GM10248 (cell line): ENCODE results near the gene GABRG3.

Experiments used
- CTCF ChIA-PET: fragments of 300-600 bp; sonication (Branson Sonifier 250); formaldehyde crosslinking; extraction: SDS; loops from one replicate; lab custom pipeline; 2021; ENCODE audit warnings: antibody characterized with exemption; lab: Yijun Ruan, JAX
- POLR2A ChIA-PET: fragments of 350-650 bp; sonication (Branson Sonifier 250); formaldehyde crosslinking; extraction: SDS; loops from one replicate; lab custom pipeline; 2020; ENCODE audit warnings: antibody characterized with exemption; lab: Yijun Ruan, JAX
- DNase-seq: peaks from one replicate; pipeline ENCODE4 v3.0.0; 2012; ENCODE audit errors: extremely low spot score
- CTCF ChIP-seq: IDR thresholded peaks from 2 replicates; pipeline ENCODE4 v1.5.1; 2012; ENCODE audit warnings: mild to moderate bottlenecking, low read depth; ENCODE audit errors: extremely low read depth, missing control alignments, control extremely low read depth

GABRG3 gene

GRCh38 chr15:27292641-27293040 is 321.7 kb downstream of the GABRG3 start:
- ChIA-PET CTCF (no interaction called here), POLR2A (no interaction called here)
- no peak for DNase-seq
- no peak for TF ChIP-seq CTCF

DNA sequence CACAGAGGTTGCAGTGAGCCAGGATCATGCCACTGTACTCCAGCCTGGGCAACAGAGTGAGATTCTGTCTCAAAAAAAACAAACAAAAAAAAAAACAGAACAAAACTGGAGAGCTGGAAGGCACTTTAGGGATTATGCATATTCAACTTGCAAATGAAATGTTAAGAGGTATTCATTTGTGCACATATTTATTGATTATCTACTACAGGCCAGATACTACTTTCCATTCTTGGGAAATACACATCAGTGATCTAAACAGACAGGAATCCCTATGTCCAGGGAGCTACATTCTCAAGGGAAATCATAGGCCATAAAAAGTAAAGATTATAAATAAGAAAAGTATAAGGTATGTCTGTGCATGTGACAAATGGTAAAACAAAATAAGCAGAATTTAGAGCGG is 322.6 kb downstream of the GABRG3 start:
- POLR2A ChIA-PET, result no interaction called here
- no peak for DNase-seq
- CTCF ChIA-PET, result no interaction called here
- TF ChIP-seq CTCF, result no peak

GRCh38 chr15:27317736-27318135 is 346.8 kb downstream of the GABRG3 start:
- DNase-seq, result no peak
- TF ChIP-seq CTCF, result no peak
- CTCF ChIA-PET, result no interaction called here
- POLR2A ChIA-PET, result no interaction called here

GRCh38 chr15:27323801-27324200 is 352.8 kb downstream of the GABRG3 start:
- ChIA-PET CTCF (no interaction called here), POLR2A (no interaction called here)
- no peak for DNase-seq
- no peak for TF ChIP-seq CTCF

GRCh38 chr15:27324886-27325615 is 354.1 kb downstream of the GABRG3 start:
- TF ChIP-seq CTCF, result no peak
- ChIA-PET POLR2A (no interaction called here), CTCF (no interaction called here)
- no peak for DNase-seq

- CTCF ChIA-PET, result no interaction called here
- POLR2A ChIA-PET, result no interaction called here
- DNase-seq, result no peak
- TF ChIP-seq CTCF, result no peak
Observed at GRCh38 chr15:27327467-27328025, 356.6 kb downstream of the GABRG3 start.
